SK-N-SH (cell line): ENCODE results near the gene BCAS3. TPM values are rescaled to one million over a fixed set of nuclear protein-coding genes. Genes with fewer than 3 reads are reported as not detected.
"Not testable (repeated sequence)": the region's sequence is repeated elsewhere in the genome, so short reads cannot be mapped to it uniquely, and the experiment has no call there.

Experiments
- CTCF ChIA-PET: fragments of 300-600, 350-600 bp; formaldehyde crosslinking; extraction: SDS; loops from one replicate; lab custom pipeline; 2021; lab: Yijun Ruan, JAX
- POLR2A ChIA-PET: fragments of 350-600 bp; sonication (Branson Sonifier 250); formaldehyde crosslinking; extraction: SDS; loops from one replicate; lab custom pipeline; 2020; ENCODE audit warnings: antibody characterized with exemption, inconsistent platforms; lab: Yijun Ruan, JAX
- DNase-seq: peaks from one replicate; pipeline ENCODE4 v3.0.0; 2012
- H2AFZ ChIP-seq: fragments of 200-600 bp; sonication (generic); 2 replicates; pipeline ENCODE4 v1.8.1; 2016; ENCODE audit warnings: antibody characterized with exemption, mild to moderate bottlenecking, low read depth
- H3F3A ChIP-seq: fragments of 200-600 bp; sonication (generic); replicated peaks from 2 replicates; pipeline ENCODE3; 2016; ENCODE audit warnings: antibody characterized with exemption, mild to moderate bottlenecking; ENCODE audit not compliant: insufficient read depth
- H3K27ac ChIP-seq, 2 experiments: fragments of 200-500 bp in 1 of 2; fragments of 200-600 bp in 1 of 2; sonication (Bioruptor generic) in 1 of 2; sonication (generic), shearing (Covaris generic) in 1 of 2; 2 replicates each; pipeline versions ENCODE4 v1.5.1 to v1.6.1; 2014 to 2016; ENCODE audit warnings: low read depth in 2 of 2, inconsistent platforms in 1 of 2, low read length in 1 of 2, mild to moderate bottlenecking in 1 of 2, mixed read lengths in 1 of 2
- H3K27me3 ChIP-seq: fragments of 200-600 bp; sonication (generic), shearing (Covaris generic); 2 replicates; pipeline ENCODE4 v1.6.1; 2016; ENCODE audit warnings: mixed run types; ENCODE audit not compliant: insufficient read depth
- H3K36me3 ChIP-seq, 2 experiments: fragments of 200-500 bp in 1 of 2; fragments of 200-600 bp in 1 of 2; sonication (Bioruptor generic) in 1 of 2; sonication (generic) in 1 of 2; replicated peaks in 1 of 2; 2 replicates each; pipeline versions ENCODE3 to v1.5.1; 2014 to 2016; ENCODE audit warnings: low read length in 1 of 2, mild to moderate bottlenecking in 1 of 2; ENCODE audit not compliant: insufficient read depth in 2 of 2, control insufficient read depth in 1 of 2
- H3K4me1 ChIP-seq, 2 experiments: fragments of 200-500 bp in 1 of 2; fragments of 200-600 bp in 1 of 2; sonication (Bioruptor generic) in 1 of 2; sonication (generic), shearing (Covaris generic) in 1 of 2; 2 replicates each; pipeline versions ENCODE4 v1.5.1 to v1.6.1; 2014 to 2016; ENCODE audit warnings: low read depth in 1 of 2, low read length in 1 of 2, mixed run types in 1 of 2; ENCODE audit not compliant: insufficient read depth in 2 of 2, control insufficient read depth in 1 of 2
- H3K4me2 ChIP-seq: fragments of 200-600 bp; sonication (generic), shearing (Covaris generic); 2 replicates; pipeline ENCODE4 v1.6.1; 2017; ENCODE audit warnings: mixed run types
- H3K4me3 ChIP-seq, 2 experiments: fragments of 200-500 bp in 1 of 2; fragments of 200-600 bp in 1 of 2; sonication (Bioruptor generic) in 1 of 2; sonication (generic), shearing (Covaris generic) in 1 of 2; 2 replicates each; pipeline versions ENCODE4 v1.5.1 to v1.8.1; 2014 to 2016; ENCODE audit warnings: low read depth in 2 of 2, inconsistent platforms in 1 of 2, low read length in 1 of 2, mild to moderate bottlenecking in 1 of 2, mixed read lengths in 1 of 2, moderate library complexity in 1 of 2
- H3K79me2 ChIP-seq: fragments of 200-600 bp; sonication (generic); 2 replicates; pipeline ENCODE4 v1.8.1; 2017; ENCODE audit warnings: mild to moderate bottlenecking; ENCODE audit not compliant: insufficient read depth
- H3K9ac ChIP-seq: fragments of 200-600 bp; sonication (generic); 2 replicates; pipeline ENCODE4 v1.6.1; 2017; ENCODE audit warnings: mixed run types
- H3K9me2 ChIP-seq: fragments of 200-600 bp; sonication (generic); 2 replicates; pipeline ENCODE4 v1.6.1; 2017; ENCODE audit warnings: mixed run types
- H3K9me3 ChIP-seq: fragments of 200-600 bp; sonication (generic); 2 replicates; pipeline ENCODE4 v1.6.1; 2017; ENCODE audit warnings: mixed run types, mild to moderate bottlenecking, moderate library complexity
- H4K20me1 ChIP-seq: fragments of 200-600 bp; sonication (generic); 2 replicates; pipeline ENCODE4 v1.6.1; 2017; ENCODE audit warnings: mild to moderate bottlenecking, mixed run types; ENCODE audit not compliant: insufficient read depth
- ELF1 ChIP-seq: IDR thresholded peaks from 2 replicates; pipeline ENCODE4 v1.4.0; 2012
- FOSL2 ChIP-seq: IDR thresholded peaks from 2 replicates; pipeline ENCODE4 v1.4.0; 2012; ENCODE audit warnings: low read depth, mild to moderate bottlenecking, moderate library complexity, borderline replicate concordance
- FOXM1 ChIP-seq: IDR thresholded peaks from 2 replicates; pipeline ENCODE4 v1.4.0; 2012; ENCODE audit warnings: low read depth, mild to moderate bottlenecking
- IRF3 ChIP-seq: fragments of 150-350 bp; IDR thresholded peaks from 2 replicates; pipeline ENCODE4 v1.6.1; 2016; ENCODE audit warnings: mild to moderate bottlenecking, low read depth, low read length
- JUND ChIP-seq: IDR thresholded peaks from 2 replicates; pipeline ENCODE4 v1.4.0; 2012
- MAX ChIP-seq: IDR thresholded peaks from 2 replicates; pipeline ENCODE4 v1.4.0; 2012; ENCODE audit warnings: low read depth
- MEF2A ChIP-seq: IDR thresholded peaks from 2 replicates; pipeline ENCODE4 v1.4.0; 2012; ENCODE audit warnings: low read depth, borderline replicate concordance
- MXI1 ChIP-seq: IDR thresholded peaks from 2 replicates; pipeline ENCODE4 v1.6.1; 2012; ENCODE audit warnings: mild to moderate bottlenecking, low read depth, low read length, improper control_type of control experiment
- POLR2AphosphoS5 ChIP-seq: IDR thresholded peaks from 2 replicates; pipeline ENCODE4 v1.6.1; 2012; ENCODE audit warnings: low read depth, low read length
- RXRA ChIP-seq: IDR thresholded peaks from 2 replicates; pipeline ENCODE4 v1.4.0; 2012; ENCODE audit warnings: low read depth, mild to moderate bottlenecking, borderline replicate concordance
- SIN3A ChIP-seq: IDR thresholded peaks from 2 replicates; pipeline ENCODE4 v1.6.1; 2012; ENCODE audit warnings: low read depth, mild to moderate bottlenecking, low read length, moderate library complexity, borderline replicate concordance
- TAF1 ChIP-seq: IDR thresholded peaks from 2 replicates; pipeline ENCODE4 v1.6.1; 2012; ENCODE audit warnings: low read depth, mild to moderate bottlenecking, low read length, moderate library complexity, borderline replicate concordance
- TCF12 ChIP-seq: IDR thresholded peaks from 2 replicates; pipeline ENCODE4 v1.4.0; 2012
- TEAD4 ChIP-seq: IDR thresholded peaks from 2 replicates; pipeline ENCODE4 v1.4.0; 2012; ENCODE audit warnings: mild to moderate bottlenecking, borderline replicate concordance; ENCODE audit not compliant: insufficient read depth
- YY1 ChIP-seq: IDR thresholded peaks from 2 replicates; pipeline ENCODE4 v1.4.0; 2012; ENCODE audit warnings: low read depth, mild to moderate bottlenecking
- WGBS: methylation state at CpG from one replicate; pipeline ENCODE4 v1.1.6; 2017; ENCODE audit warnings: low lambda C conversion rate; 5-methylcytosine and 5-hydroxymethylcytosine counted together
- polyA plus RNA-seq, 3 experiments: library from polyadenylated mRNA; depleted of rRNA; stranded (reverse); fragments of >200 nt; gene quantifications; 2 replicates each; pipeline ENCODE4 v1.2.3, GENCODE V29; 2012
- TF ChIP-seq, protein P1 (sequence below): IDR thresholded peaks from 2 replicates; pipeline ENCODE4; 2012
- TF ChIP-seq, protein P2 (sequence below): fragments of 150-350 bp; IDR thresholded peaks from 2 replicates; pipeline ENCODE4 v1.6.1; 2017; ENCODE audit warnings: antibody characterized with exemption, low read length, low read depth, borderline replicate concordance
- TF ChIP-seq, protein P3 (sequence below): fragments of 200-600 bp; sonication (generic); IDR thresholded peaks from 2 replicates; pipeline ENCODE4 v1.6.1; 2017; ENCODE audit warnings: antibody characterized with exemption, mild to moderate bottlenecking, moderate library complexity

BCAS3 gene
- polyA plus RNA-seq, 1 of the 3 experiments (the other 2 are of a cell fraction): 5.9 TPM

- Histone ChIP-seq H3F3A (no peaks in the 10 kb centered on the region), H3K9me2 (no peaks in the 10 kb centered on the region), H3K4me3 (no peak overlapping the region), H4K20me1 (no peaks in the 10 kb centered on the region), H3K9ac (no peak overlapping the region), H3K9me3 (peaks cover 9% of the 10 kb centered on the region; the same call in 1 of the 2 replicates), H3K27ac (no peak overlapping the region), H3K36me3 (no peaks in the 10 kb centered on the region), H3K27me3 (no peaks in the 10 kb centered on the region), H3K4me1 (no peaks in the 10 kb centered on the region), H2AFZ (no peak overlapping the region), H3K79me2 (no peaks in the 10 kb centered on the region), H3K4me2 (no peak overlapping the region)
- TF ChIP-seq MEF2A (no peak), MAX (no peak), MXI1 (no peak), SIN3A (no peak), TCF12 (no peak), POLR2AphosphoS5 (no peak), TEAD4 (no peak), IRF3 (no peak), FOSL2 (no peak), JUND (no peak), YY1 (no peak), TAF1 (no peak), RXRA (no peak), FOXM1 (no peak), ELF1 (no peak)
- TF ChIP-seq, protein P1, sequence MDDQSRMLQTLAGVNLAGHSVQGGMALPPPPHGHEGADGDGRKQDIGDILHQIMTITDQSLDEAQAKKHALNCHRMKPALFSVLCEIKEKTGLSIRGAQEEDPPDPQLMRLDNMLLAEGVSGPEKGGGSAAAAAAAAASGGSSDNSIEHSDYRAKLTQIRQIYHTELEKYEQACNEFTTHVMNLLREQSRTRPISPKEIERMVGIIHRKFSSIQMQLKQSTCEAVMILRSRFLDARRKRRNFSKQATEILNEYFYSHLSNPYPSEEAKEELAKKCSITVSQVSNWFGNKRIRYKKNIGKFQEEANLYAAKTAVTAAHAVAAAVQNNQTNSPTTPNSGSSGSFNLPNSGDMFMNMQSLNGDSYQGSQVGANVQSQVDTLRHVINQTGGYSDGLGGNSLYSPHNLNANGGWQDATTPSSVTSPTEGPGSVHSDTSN: no peak
- TF ChIP-seq, protein P2, sequence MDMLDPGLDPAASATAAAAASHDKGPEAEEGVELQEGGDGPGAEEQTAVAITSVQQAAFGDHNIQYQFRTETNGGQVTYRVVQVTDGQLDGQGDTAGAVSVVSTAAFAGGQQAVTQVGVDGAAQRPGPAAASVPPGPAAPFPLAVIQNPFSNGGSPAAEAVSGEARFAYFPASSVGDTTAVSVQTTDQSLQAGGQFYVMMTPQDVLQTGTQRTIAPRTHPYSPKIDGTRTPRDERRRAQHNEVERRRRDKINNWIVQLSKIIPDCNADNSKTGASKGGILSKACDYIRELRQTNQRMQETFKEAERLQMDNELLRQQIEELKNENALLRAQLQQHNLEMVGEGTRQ: no peak
- TF ChIP-seq, protein P3, sequence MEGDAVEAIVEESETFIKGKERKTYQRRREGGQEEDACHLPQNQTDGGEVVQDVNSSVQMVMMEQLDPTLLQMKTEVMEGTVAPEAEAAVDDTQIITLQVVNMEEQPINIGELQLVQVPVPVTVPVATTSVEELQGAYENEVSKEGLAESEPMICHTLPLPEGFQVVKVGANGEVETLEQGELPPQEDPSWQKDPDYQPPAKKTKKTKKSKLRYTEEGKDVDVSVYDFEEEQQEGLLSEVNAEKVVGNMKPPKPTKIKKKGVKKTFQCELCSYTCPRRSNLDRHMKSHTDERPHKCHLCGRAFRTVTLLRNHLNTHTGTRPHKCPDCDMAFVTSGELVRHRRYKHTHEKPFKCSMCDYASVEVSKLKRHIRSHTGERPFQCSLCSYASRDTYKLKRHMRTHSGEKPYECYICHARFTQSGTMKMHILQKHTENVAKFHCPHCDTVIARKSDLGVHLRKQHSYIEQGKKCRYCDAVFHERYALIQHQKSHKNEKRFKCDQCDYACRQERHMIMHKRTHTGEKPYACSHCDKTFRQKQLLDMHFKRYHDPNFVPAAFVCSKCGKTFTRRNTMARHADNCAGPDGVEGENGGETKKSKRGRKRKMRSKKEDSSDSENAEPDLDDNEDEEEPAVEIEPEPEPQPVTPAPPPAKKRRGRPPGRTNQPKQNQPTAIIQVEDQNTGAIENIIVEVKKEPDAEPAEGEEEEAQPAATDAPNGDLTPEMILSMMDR: no peak
- CTCF ChIA-PET: no interaction called here
- no peak for DNase-seq
- POLR2A ChIA-PET: no interaction called here
- WGBS: 89% methylated on average over 1 of the region's 1 CpG
These were observed 131.8 kb downstream of the BCAS3 start for GRCh38 chr17:60809421-60809820.

GRCh38 chr17:60814941-60815340 lies 137.3 kb downstream of the BCAS3 start:
- H3F3A ChIP-seq, DNase-seq, H3K27ac ChIP-seq, H3K27me3 ChIP-seq, H4K20me1 ChIP-seq, H3K9me2 ChIP-seq, CTCF ChIA-PET, H3K4me3 ChIP-seq, H3K4me2 ChIP-seq, H3K36me3 ChIP-seq, H3K9ac ChIP-seq, H3K79me2 ChIP-seq, H3K4me1 ChIP-seq, H2AFZ ChIP-seq, H3K9me3 ChIP-seq, POLR2A ChIA-PET: not testable (repeated sequence)
- WGBS: 65% methylated on average over 2 of the region's 2 CpGs
